GM23248 (cell line): Measurements from ENCODE around the gene PEAK1.

ENCODE experiments used
- EZH2 ChIP-seq: fragments of 200-600 bp; sonication (generic); IDR thresholded peaks from 2 replicates; pipeline ENCODE4 v1.6.1; 2018; ENCODE audit warnings: antibody characterized with exemption, mild to moderate bottlenecking; ENCODE audit not compliant: insufficient read depth, poor library complexity, severe bottlenecking
- EZH2phosphoT487 ChIP-seq: fragments of 200-600 bp; sonication (generic); IDR thresholded peaks from 2 replicates; pipeline ENCODE4 v1.6.1; 2018; ENCODE audit warnings: antibody characterized with exemption, moderate library complexity, mild to moderate bottlenecking, low read depth; ENCODE audit not compliant: insufficient read depth

- no peak for TF ChIP-seq EZH2
- no peak for TF ChIP-seq EZH2phosphoT487
These were observed 67.0 kb downstream of the PEAK1 start for GRCh38 chr15:77352887-77353286.
